Right lobe of liver (tissue), 6 donors: Measurements from ENCODE around the gene TTC17. TPM values are rescaled to one million over a fixed set of nuclear protein-coding genes. Genes with fewer than 3 reads are reported as not detected.

ENCODE experiments used
- ATAC-seq, 4 donors: fragments of 200-7000 bp; cut with Tn5 transposase; one replicate each; pipeline ENCODE4 v1.9.1; 2020; ENCODE audit warnings: mild to moderate bottlenecking in 4 of 4, moderate library complexity in 4 of 4
- DNase-seq, 3 donors: peaks; one replicate each; pipeline ENCODE4 v3.0.0-alpha.2; 2020
- H3K27ac ChIP-seq, 3 donors: fragments of 200-600 bp; one replicate each; pipeline ENCODE4 v1.8.0; 2022
- H3K27me3 ChIP-seq, 2 donors: fragments of 200-600 bp; one replicate each; pipeline ENCODE4 v1.8.0; 2022
- H3K36me3 ChIP-seq, 4 donors: fragments of 200-600 bp; sonication (generic) in 1 of 4; one replicate each; pipeline versions ENCODE4 v1.5.1 to v1.8.0; 2017 to 2022; ENCODE audit warnings: control low read depth in 1 of 4
- H3K4me1 ChIP-seq, 4 donors: fragments of 200-600 bp; sonication (generic) in 1 of 4; one replicate each; pipeline versions ENCODE4 v1.5.1 to v1.8.0; 2017 to 2022; ENCODE audit warnings: control low read depth in 1 of 4
- H3K4me3 ChIP-seq, 3 donors: fragments of 200-600 bp; one replicate each; pipeline ENCODE4 v1.8.0; 2022
- H3K9me3 ChIP-seq, 4 donors: fragments of 200-600 bp; sonication (generic) in 1 of 4; one replicate each; pipeline versions ENCODE4 v1.5.1 to v1.8.0; 2017 to 2022; ENCODE audit warnings: control low read depth in 1 of 4
- CTCF ChIP-seq, 4 donors: fragments of 200-600 bp in 3 of 4; fragments of 450-650 bp in 1 of 4; IDR thresholded peaks; one replicate each; pipeline versions ENCODE4 v1.5.1 to v1.8.0; 2016 to 2022; ENCODE audit warnings: antibody characterized with exemption in 4 of 4, mild to moderate bottlenecking in 2 of 4
- POLR2A ChIP-seq: fragments of 450-650 bp; IDR thresholded peaks from one replicate; pipeline ENCODE4 v1.6.1; 2017; ENCODE audit warnings: antibody characterized with exemption, mild to moderate bottlenecking
- WGBS: methylation state at CpG from one replicate; pipeline ENCODE4 v1.1.6; 2018; ENCODE audit warnings: low coverage, low lambda C conversion rate; ENCODE audit not compliant: insufficient coverage; ENCODE audit errors: missing lambda C conversion rate; 5-methylcytosine and 5-hydroxymethylcytosine counted together
- intact Hi-C, 2 donors: fragments of 100-400 bp; cut with DNase I; formaldehyde crosslinking; loops; one replicate each; pipeline versions ENCODE4 v1.11.2 to v1.14.1; 2022
- total RNA-seq, 6 experiments: library from RNA; depleted of rRNA in 2 of 6; stranded (reverse); fragments of >200 nt in 2 of 6; fragmentation: NEBNext Ultra II Directional in 3 of 6; extraction: Animal tissue kit (Norgen Biotek cat#: 25700) in 3 of 6; gene quantifications; one replicate each; pipeline versions ENCODE4 v1.1.0 to v1.2.4, GENCODE V29; 2016 to 2023
- donor health status: DM: no; HTN: yes; CAD: no.
- donor health status: DM: no; HTN: no; CAD: no.
- donor health status: DM: no; HTN: no; CAD: no.
- donor health status: DM: no; HTN: yes; CAD: no.
- donor health status: DM: no; HTN: yes; CAD: no.

Gene TTC17
- total RNA-seq, 6 experiments from 2014 or later = 33.9 to 70.2 (median 48.5) TPM

GRCh38 chr11:43515090-43515489 is 156.4 kb downstream of the TTC17 start:
- Histone ChIP-seq H3K4me1 (no peaks in the 10 kb centered on the region), H3K27ac (no peak overlapping the region), H3K27me3 (no peaks in the 10 kb centered on the region), H3K36me3 (no peaks in the 10 kb centered on the region), H3K9me3 (no peaks in the 10 kb centered on the region), H3K4me3 (no peak overlapping the region)
- no peak for DNase-seq
- 50% methylated on average over 2 of the region's 6 CpGs for WGBS
- intact Hi-C loops = no loop called here
- no peak for ATAC-seq
- TF ChIP-seq CTCF (IDR thresholded peaks at IDR 0.05) (no peak), POLR2A (no peak)

GRCh38 chr11:43516316-43516850 is 157.7 kb downstream of the TTC17 start:
- Histone ChIP-seq H3K9me3 (no peaks in the 10 kb centered on the region), H3K4me1 (no peaks in the 10 kb centered on the region), H3K27ac (no peak overlapping the region), H3K27me3 (no peaks in the 10 kb centered on the region), H3K4me3 (no peak overlapping the region), H3K36me3 (no peaks in the 10 kb centered on the region)
- TF ChIP-seq CTCF (IDR thresholded peaks at IDR 0.05) (no peak), POLR2A (no peak)
- intact Hi-C loops = no loop called here
- DNase-seq = no peak
- 19% methylated on average over 3 of the region's 8 CpGs for WGBS
- ATAC-seq = no peak

- WGBS = 80% methylated on average over 2 of the region's 2 CpGs
- DNase-seq (no peak), ATAC-seq (no peak)
- H3K27ac ChIP-seq = no peak overlapping the region
- no peaks in the 10 kb centered on the region for H3K4me1 ChIP-seq
- intact Hi-C loops = no loop called here
- H3K4me3 ChIP-seq = no peak overlapping the region
- H3K9me3 ChIP-seq = no peaks in the 10 kb centered on the region
- no peaks in the 10 kb centered on the region for H3K27me3 ChIP-seq
- no peak for TF ChIP-seq CTCF (IDR thresholded peaks at IDR 0.05)
- TF ChIP-seq POLR2A = no peak
- H3K36me3 ChIP-seq = no peaks in the 10 kb centered on the region
Observed at GRCh38 chr11:43517518-43517917, 158.8 kb downstream of the TTC17 start.

GRCh38 chr11:43518408-43519160 is 159.9 kb downstream of the TTC17 start:
- DNase-seq (no peak), ATAC-seq (no peak)
- TF ChIP-seq CTCF (IDR thresholded peaks at IDR 0.05) = no peak
- Histone ChIP-seq H3K4me3 (no peak overlapping the region), H3K36me3 (no peaks in the 10 kb centered on the region), H3K9me3 (no peaks in the 10 kb centered on the region), H3K27ac (no peak overlapping the region), H3K4me1 (no peaks in the 10 kb centered on the region), H3K27me3 (no peaks in the 10 kb centered on the region)
- WGBS = 65% methylated on average over 4 of the region's 9 CpGs
- intact Hi-C loops = no loop called here
